GM12891 (cell line): ENCODE data around the gene PPP2R3C.

Source experiments
- POLR2A ChIP-seq: IDR thresholded peaks from 2 replicates; pipeline ENCODE4 v1.6.1; 2011; ENCODE audit warnings: low read depth, low read length, control low read depth
- POLR2AphosphoS5 ChIP-seq: IDR thresholded peaks from 2 replicates; pipeline ENCODE4 v1.6.1; 2011; ENCODE audit warnings: low read depth, low read length, control low read depth
- SPI1 ChIP-seq: IDR thresholded peaks from 2 replicates; pipeline ENCODE4 v1.6.1; 2011; ENCODE audit warnings: low read depth, low read length, control low read depth

DNA sequence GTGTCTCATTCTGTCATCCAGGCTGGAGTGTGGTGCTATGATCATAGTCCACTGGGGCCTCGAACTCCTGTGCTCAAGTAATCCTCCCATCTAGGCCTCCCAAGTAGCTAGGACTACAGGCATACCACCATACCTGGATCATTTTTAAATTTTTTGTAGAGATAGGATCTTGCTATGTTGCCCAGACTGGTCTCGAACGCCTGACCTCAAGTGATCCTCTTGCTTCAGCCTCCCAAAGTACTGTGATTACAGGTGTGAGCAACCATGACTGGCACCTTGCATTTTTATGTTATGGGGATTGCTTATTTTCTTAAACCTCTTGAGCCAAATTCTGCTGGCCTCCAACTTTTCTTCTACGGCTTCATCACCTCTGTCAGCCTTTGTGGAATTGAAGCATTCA is 27.4 kb upstream of the PPP2R3C start:
- TF ChIP-seq POLR2A = no peak
- no peak for TF ChIP-seq SPI1
- no peak for TF ChIP-seq POLR2AphosphoS5
